T-helper 2 cell treated with Interferon-gamma antibody and Interleukin-4, amounts not matched to agents 5 μg/mL and 100 μg/mL, for 36 hours (primary cell): Measurements from ENCODE around the gene CSRP1.
A peak's percentile ranks its signal among the peaks of the same experiment; 100 is the strongest.
"Not testable (repeated sequence)": the region's sequence is repeated elsewhere in the genome, so short reads cannot be mapped to it uniquely, and the experiment has no call there.

Experiments
- DNase-seq: peaks from one replicate; pipeline ENCODE4 v3.0.0; 2021; ENCODE audit warnings: low spot score
- H3K27ac Mint-ChIP-seq: one replicate; pipeline ENCODE4 v1.8.0; 2021; ENCODE audit warnings: mild to moderate bottlenecking, mixed read lengths
- H3K27me3 Mint-ChIP-seq: one replicate; pipeline ENCODE4 v1.8.0; 2021; ENCODE audit warnings: low read depth, mixed read lengths
- H3K36me3 Mint-ChIP-seq: one replicate; pipeline ENCODE4 v1.8.0; 2021; ENCODE audit warnings: low read depth, mixed read lengths
- H3K4me1 Mint-ChIP-seq: one replicate; pipeline ENCODE4 v1.8.0; 2021; ENCODE audit warnings: low read depth, mixed read lengths
- H3K4me3 Mint-ChIP-seq: one replicate; pipeline ENCODE4 v1.8.0; 2022; ENCODE audit warnings: mild to moderate bottlenecking, moderate library complexity, mixed read lengths
- H3K9me3 Mint-ChIP-seq: one replicate; pipeline ENCODE4 v1.8.0; 2021; ENCODE audit warnings: mixed read lengths

Gene CSRP1

DNA sequence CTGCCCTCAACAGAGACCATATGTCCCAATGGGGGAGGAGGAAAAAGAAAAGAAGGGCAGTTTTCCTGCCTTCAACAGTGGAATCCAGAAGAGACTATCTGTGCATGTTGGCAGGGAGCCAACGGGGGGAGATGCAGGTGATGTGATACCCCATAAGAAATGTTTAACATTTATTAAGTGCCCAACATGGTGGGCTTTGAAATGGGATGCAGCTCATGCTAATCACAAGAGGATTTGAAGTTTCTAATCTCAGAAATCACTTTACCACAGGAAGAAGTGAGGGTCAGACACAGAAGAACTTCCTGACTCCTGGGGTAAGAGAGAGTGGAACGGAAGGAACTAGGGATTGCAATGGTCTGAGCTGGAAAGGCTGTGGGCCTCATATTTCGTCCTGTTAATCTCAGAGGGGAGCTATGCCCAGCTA is 16.2 kb downstream of the CSRP1 start:
- H3K27me3 Mint-ChIP-seq = no peaks in the 10 kb centered on the region
- no peaks in the 10 kb centered on the region for H3K4me1 Mint-ChIP-seq
- H3K9me3 Mint-ChIP-seq = no peaks in the 10 kb centered on the region
- DNase-seq = no peak
- H3K36me3 Mint-ChIP-seq = peaks cover 39% of the 10 kb centered on the region
- H3K4me3 Mint-ChIP-seq = no peak overlapping the region
- no peak overlapping the region for H3K27ac Mint-ChIP-seq

DNA sequence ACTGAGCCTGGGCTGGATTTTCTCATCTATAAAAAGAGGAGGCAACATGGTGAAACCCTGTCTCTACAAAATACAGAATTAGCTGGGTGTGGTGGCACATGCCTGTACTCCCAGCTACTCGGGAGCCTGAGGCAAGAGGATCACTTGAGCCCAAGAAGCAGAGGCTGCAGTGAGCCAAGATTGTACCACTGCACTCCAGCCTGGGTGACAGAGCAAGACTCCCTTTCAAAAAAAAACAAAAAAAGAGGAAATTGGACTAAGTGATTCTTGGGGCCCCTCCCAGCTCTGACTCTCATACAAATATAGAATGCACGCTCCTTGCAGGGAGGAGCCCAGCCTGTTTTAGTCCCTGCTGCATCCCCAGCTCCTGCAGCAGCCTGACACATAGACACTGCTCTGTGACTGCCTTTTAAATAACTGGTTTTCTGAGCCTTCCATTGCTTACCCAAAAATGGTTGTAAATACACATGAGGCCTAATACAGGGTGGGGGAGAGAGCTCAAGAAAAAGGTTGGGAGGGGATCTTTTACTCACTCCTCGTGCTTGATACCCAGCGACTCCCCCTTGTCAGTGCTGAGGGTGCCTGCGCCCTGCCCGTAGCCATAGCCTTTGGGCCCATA is 17.2 kb downstream of the CSRP1 start:
- H3K4me3 Mint-ChIP-seq = no peak overlapping the region
- H3K9me3 Mint-ChIP-seq = no peaks in the 10 kb centered on the region

DNA sequence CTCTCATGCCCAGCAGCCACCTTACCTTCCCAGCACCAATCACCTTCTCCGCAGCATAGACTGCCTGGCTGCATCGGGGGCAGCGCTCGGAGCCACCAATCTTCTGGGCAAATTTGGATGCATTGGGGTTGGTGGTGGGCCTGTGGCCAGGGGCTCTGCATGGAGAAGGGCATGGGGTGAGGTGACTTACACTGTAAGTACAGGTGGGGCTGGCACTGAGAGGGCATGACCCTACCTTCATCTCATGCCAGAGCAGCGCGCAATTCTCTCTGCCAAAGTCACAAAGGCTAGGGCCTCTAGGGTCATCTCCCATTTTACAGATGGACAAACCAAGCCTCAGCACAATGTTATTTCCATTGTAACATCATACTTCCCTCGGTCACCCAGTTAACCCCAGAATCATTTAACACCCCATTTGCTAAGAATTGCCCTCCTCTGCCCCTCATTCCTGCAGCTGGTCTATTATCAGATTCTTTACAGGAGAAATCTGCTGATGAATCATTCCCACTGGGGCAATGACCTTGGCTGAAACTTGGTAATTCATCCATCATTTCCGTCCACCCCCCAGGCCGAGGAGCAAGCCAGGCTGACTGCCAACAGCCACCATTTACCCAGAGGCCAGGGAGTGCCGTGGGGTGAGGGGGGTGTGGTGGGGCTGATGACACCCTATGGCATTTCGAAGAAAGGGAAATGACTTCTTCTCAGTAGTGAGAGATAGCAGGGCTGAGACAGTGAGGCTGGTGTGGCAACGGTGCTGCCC is 17.9 kb downstream of the CSRP1 start:
- DNase-seq = no peak
- H3K27me3 Mint-ChIP-seq = no peaks in the 10 kb centered on the region
- H3K4me3 Mint-ChIP-seq = no peak overlapping the region
- H3K27ac Mint-ChIP-seq = no peak overlapping the region
- no peaks in the 10 kb centered on the region for H3K4me1 Mint-ChIP-seq
- H3K9me3 Mint-ChIP-seq = no peaks in the 10 kb centered on the region
- peaks cover 40% of the 10 kb centered on the region for H3K36me3 Mint-ChIP-seq

More for the DNA sequence above, 17.2 kb downstream of the CSRP1 start:
- no peak for DNase-seq
- Mint-ChIP-seq H3K27me3 (no peaks in the 10 kb centered on the region), H3K36me3 (peaks cover 42% of the 10 kb centered on the region), H3K27ac (no peak overlapping the region), H3K4me1 (no peaks in the 10 kb centered on the region)

DNA sequence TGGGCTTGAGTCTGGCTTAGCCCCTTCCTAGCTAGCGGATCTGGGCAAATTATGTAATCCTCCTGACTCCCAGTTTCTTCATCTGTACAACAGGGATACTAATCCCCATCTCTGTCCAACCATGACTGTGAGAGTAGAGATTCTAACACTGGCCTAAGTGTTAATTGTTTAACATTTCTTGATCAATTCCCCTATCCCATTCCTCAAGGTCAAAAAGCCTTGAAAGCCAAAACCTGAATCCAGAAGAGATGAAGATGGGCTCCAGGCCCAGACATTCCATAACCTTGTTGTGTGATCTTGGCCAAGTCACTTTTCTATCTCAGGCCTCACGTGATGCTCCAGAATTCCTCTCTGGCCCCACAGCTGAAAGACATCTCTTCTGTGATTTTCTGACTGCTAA is 19.2 kb downstream of the CSRP1 start:
- no peaks in the 10 kb centered on the region for H3K4me1 Mint-ChIP-seq
- DNase-seq = no peak
- H3K9me3 Mint-ChIP-seq = no peaks in the 10 kb centered on the region
- H3K36me3 Mint-ChIP-seq = peaks cover 32% of the 10 kb centered on the region
- no peak overlapping the region for H3K27ac Mint-ChIP-seq
- no peak overlapping the region for H3K4me3 Mint-ChIP-seq
- H3K27me3 Mint-ChIP-seq = no peaks in the 10 kb centered on the region

DNA sequence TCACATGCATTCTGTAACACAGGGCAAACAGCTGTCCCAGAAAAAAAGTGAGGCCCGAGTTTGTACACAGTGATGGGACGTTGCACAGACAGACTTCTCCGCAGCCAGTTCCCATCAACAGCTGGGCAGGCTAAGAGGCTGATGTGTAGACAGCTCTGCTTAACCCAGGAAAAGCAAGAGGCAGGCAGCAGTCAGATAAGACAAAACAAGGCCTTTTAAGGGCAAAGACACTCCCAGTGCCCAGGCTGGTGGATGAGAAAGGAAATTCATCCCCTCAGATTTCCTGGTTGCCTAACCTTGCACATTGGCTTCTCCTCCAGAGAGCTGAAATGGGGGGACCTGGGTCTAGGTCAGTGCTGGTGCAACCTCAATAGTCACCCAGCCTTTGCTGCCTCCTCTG is 20.7 kb downstream of the CSRP1 start:
- H3K27ac Mint-ChIP-seq = no peak overlapping the region

DNA sequence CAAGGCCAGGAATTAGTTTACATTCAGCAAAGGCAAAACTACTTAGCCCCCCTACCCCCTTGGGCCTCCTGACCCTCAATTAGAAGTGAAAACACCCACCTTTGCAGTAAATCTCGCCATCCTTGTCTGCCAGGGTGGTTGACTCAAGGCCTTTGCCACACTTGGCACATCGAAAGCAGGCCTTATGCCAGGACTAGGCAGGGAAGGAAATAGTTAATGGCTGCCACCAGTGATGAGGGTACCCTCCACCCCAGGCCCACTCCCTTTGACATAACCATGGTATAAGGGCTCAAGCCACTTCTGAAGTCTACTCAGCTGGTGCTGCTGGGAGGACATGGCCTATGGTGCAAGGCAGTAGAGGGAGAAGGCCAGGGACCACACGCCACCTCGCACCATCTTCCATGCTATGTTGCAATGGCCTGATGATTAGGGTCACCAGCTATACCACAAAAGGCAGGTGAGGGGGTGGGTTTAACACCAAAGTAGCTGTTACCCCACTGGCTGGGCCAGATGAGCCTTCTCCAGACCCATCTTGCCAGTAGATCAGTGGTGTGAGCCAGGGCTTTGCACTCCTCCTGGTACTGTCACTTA is 21.6 kb downstream of the CSRP1 start:
- peaks cover 7% of the 10 kb centered on the region for H3K4me1 Mint-ChIP-seq
- H3K27ac Mint-ChIP-seq = no peak overlapping the region
- no peak overlapping the region for H3K4me3 Mint-ChIP-seq
- H3K27me3 Mint-ChIP-seq = peaks cover 10% of the 10 kb centered on the region
- no peaks in the 10 kb centered on the region for H3K9me3 Mint-ChIP-seq
- H3K36me3 Mint-ChIP-seq = peaks cover 26% of the 10 kb centered on the region
- DNase-seq = no peak

More for the DNA sequence above, 20.7 kb downstream of the CSRP1 start:
- Mint-ChIP-seq H3K36me3 (peaks cover 29% of the 10 kb centered on the region), H3K4me3 (no peak overlapping the region), H3K9me3 (no peaks in the 10 kb centered on the region), H3K4me1 (peaks cover 2% of the 10 kb centered on the region), H3K27me3 (peaks cover 6% of the 10 kb centered on the region)
- no peak for DNase-seq

DNA sequence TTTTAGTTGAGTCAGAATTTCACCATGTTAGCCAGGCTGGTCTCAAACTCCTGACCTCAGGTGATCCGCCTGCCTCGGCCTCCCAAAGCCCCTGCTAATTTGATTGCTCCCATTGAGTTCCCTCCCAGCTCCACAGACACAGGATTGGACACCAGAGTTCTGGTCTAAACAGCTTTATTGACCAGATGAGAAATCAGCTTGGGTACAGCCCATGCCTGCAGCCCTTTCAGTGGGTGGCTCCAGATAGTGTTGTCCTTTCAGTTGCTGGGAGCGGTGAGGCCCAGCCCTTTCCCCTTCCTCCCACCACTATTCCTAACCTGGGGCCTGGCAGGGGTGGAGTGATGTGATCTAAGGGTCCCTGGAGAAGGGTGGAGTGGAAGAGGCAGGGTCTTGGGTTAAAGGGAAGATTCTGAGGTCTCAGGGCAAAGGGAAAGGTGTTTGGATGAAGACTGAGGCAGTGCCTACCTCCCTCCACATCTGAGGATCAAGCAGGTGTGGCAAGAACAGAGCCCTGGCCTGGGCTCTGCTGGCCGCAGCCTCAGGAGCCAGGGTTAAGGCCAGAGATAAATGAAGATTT is 23.5 kb downstream of the CSRP1 start:
- Mint-ChIP-seq H3K9me3 (no peaks in the 10 kb centered on the region), H3K27me3 (peaks cover 10% of the 10 kb centered on the region), H3K4me3 (no peak overlapping the region), H3K4me1 (peaks cover 13% of the 10 kb centered on the region), H3K27ac (no peak overlapping the region), H3K36me3 (peaks cover 18% of the 10 kb centered on the region)
- DNase-seq = no peak

DNA sequence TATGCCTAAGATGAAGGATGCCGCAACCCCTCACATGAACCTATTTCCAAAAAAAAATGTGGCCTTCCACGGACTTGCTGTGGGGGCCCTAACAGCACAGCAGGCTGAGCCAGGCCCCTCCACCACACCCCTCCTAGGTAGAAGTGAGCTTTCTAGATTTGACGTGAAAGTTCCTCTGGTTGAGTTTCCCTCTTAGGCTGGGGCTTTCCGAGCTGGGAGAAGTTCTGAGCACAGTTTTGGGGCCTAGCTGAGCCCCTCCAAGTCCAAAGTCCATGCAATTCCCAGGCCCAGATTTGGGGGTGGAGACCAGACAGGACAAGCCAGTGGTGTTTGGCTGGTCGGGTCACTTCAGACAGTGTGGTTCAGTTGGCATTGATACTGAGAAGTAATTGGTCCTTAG is 24.2 kb downstream of the CSRP1 start:
- Mint-ChIP-seq H3K4me1 (peaks cover 13% of the 10 kb centered on the region), H3K27ac (no peak overlapping the region), H3K9me3 (no peaks in the 10 kb centered on the region), H3K4me3 (no peak overlapping the region), H3K27me3 (peaks cover 12% of the 10 kb centered on the region), H3K36me3 (peaks cover 15% of the 10 kb centered on the region)
- DNase-seq = no peak

DNA sequence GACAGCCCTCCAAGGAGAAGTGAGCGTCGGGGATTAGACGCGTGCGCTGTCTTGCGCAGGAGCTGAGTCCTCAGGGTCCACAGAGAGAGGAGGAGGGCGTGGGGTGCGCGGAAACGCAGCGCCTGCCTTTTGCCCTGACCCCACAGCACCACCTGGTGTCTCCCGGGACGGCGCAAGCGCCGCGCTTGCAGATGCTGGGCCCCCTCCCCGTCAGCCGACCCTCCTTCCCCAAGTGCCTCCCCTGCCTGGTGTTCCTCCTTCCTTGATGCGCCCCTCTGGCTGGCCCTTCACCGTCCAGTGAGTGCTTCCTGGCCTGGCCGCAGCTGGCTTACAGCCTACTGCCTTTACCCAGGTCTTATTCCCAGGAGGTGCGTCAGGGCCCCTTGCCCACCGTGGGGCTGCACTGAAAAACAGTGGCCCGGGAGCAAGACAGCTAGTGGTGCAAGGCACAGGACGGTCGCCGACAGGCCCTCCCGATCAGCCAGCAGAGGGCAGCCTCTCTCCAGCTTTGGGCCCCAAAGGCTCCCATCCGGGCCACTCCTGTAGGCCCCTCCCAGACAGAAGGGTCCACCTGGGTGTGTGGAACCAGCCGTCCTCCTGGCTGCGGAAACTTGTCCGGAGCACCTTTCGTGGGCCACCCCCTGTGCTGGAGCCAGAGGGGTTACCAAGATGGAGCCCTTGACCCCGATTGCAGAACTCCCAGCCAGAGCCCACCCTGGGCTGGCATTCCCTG is 25.0 kb downstream of the CSRP1 start:
- Mint-ChIP-seq H3K9me3 (no peaks in the 10 kb centered on the region), H3K36me3 (peaks cover 15% of the 10 kb centered on the region), H3K4me3 (peak overlapping the region; percentile 77), H3K27me3 (peaks cover 19% of the 10 kb centered on the region), H3K4me1 (peaks cover 17% of the 10 kb centered on the region), H3K27ac (no peak overlapping the region)
- DNase-seq = peak; percentile 74

DNA sequence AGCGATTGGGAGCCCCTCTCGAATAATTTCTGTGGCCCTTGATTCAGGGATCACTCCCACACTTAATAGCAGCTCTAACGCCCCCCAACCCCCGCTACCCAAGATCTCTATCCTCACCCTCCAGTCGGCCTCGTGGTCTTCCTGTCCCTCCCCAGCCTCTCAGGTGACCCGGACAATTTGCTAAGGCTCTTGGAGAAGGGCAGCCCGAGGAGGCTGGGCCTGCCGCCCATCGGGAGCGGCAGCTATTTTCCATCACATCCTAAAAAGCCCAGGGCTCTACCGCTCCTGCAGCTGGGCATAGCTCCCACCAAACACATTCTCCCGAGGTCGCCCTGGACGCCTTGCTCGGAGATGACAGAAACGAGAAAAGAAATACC is 25.9 kb downstream of the CSRP1 start:
- peaks cover 15% of the 10 kb centered on the region for H3K36me3 Mint-ChIP-seq
- no peaks in the 10 kb centered on the region for H3K9me3 Mint-ChIP-seq
- peak overlapping the region; percentile 77 for H3K4me3 Mint-ChIP-seq
- H3K4me1 Mint-ChIP-seq = peaks cover 22% of the 10 kb centered on the region
- peaks cover 24% of the 10 kb centered on the region for H3K27me3 Mint-ChIP-seq
- DNase-seq = no peak
- H3K27ac Mint-ChIP-seq = no peak overlapping the region

DNA sequence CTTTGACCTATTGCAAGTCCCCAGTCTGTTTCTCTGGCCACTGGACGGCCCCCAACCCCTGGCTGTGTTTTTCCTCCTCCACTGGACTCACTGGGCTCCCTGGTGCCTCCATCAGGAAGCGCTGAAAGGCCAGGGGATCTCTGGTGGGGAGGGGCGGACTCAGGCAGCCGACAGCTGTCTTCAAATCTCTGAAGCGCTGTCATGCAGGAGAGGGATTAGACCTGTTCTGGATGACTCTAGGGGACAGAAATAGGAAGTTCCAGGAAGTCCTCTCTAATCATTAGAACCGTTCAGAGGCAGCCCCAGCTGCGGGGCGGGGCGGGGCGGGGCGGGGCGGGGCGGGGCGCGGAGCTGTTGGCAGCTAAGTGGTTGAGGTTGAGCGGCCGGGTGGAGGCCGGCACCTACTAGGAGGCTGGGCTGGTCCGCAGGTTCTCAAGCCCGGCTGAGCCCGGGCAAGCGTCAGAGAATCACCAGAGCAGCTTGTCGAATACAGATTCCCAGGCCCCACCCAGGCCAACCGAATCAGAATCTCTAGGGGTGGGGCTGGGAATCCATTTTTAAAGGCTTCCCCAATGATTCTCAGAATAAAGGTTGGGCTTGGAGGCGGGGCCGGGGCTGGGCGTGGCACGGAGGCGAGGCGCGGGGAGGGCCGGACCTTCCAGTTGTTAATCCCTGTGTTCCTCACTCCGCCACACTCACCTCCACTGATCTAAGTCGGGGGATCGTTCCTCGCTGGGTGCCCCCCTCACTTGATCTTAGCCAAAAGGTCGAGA is 26.5 kb downstream of the CSRP1 start:
- Mint-ChIP-seq H3K27ac (peak overlapping the region; percentile 65), H3K36me3 (peaks cover 11% of the 10 kb centered on the region), H3K27me3 (peaks cover 24% of the 10 kb centered on the region), H3K9me3 (no peaks in the 10 kb centered on the region), H3K4me1 (peaks cover 24% of the 10 kb centered on the region), H3K4me3 (peak overlapping the region; percentile 77)
- DNase-seq = peak; percentile 72

DNA sequence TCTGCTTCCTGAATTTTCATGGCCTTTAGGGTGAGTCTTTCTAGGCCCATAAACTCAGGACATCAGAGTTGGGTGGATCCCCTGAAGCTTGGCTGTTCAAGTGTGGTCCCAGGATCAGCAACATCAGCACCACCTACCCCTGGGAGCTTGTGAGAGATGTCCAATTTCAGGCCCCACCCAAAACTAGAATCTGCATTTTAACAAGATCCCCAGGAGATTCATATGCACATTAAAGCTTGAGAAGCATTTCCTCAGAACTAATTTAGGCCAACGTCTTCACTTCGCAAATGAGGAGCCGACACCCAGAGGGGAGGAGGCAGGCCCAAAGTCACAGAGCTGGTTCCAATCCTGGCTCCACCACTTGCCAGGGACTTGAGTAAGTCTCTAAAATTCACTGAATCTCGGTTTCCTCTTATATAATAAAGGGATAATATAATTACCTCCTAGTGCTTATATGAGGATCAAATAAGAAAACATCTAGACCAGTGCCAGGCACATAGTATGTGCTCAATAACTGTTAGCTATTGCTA is 27.7 kb downstream of the CSRP1 start:
- no peak for DNase-seq
- no peaks in the 10 kb centered on the region for H3K9me3 Mint-ChIP-seq
- H3K4me1 Mint-ChIP-seq = peaks cover 24% of the 10 kb centered on the region
- peaks cover 28% of the 10 kb centered on the region for H3K27me3 Mint-ChIP-seq
- peaks cover 2% of the 10 kb centered on the region for H3K36me3 Mint-ChIP-seq
- no peak overlapping the region for H3K4me3 Mint-ChIP-seq
- no peak overlapping the region for H3K27ac Mint-ChIP-seq

DNA sequence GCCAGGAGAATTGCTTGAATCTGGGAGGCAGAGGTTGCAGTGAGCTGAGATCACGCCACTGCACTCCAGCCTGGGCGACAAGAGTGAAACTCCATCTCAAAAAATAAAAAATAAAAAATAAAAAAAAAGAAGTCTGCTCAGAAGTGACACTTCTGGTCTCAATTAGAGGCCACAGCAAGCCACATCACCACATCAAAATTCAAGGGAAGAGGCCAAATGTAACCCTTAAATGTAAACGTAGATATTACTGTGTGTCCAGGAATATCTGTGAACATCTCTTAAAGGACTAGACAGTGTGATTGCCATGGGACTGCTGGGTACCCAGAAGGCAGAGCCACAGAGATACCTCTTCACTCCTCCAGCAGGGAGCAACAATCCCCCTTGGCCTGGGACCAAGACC is 28.3 kb downstream of the CSRP1 start:
- H3K27ac Mint-ChIP-seq, H3K9me3 Mint-ChIP-seq, H3K4me3 Mint-ChIP-seq, DNase-seq, H3K36me3 Mint-ChIP-seq: not testable (repeated sequence)
- H3K27me3 Mint-ChIP-seq = peaks cover 33% of the 10 kb centered on the region
- peaks cover 24% of the 10 kb centered on the region for H3K4me1 Mint-ChIP-seq
